Nephron (organoid): ENCODE measurements around the gene CLN6.
"Not testable (repeated sequence)": the region's sequence is repeated elsewhere in the genome, so short reads cannot be mapped to it uniquely, and the experiment has no call there.

ENCODE experiments used
- H3K27ac Mint-ChIP-seq, 3 experiments: 2 replicates each; pipeline ENCODE4 v1.8.0; 2020; ENCODE audit warnings: mixed read lengths in 3 of 3, mild to moderate bottlenecking in 2 of 3, moderate library complexity in 1 of 3
- H3K27me3 Mint-ChIP-seq: 2 replicates; pipeline ENCODE4 v1.8.0; 2021; ENCODE audit warnings: low read depth, mild to moderate bottlenecking, moderate library complexity, mixed read lengths
- H3K36me3 Mint-ChIP-seq: 2 replicates; pipeline ENCODE4 v1.8.0; 2020; ENCODE audit warnings: low read depth, mixed read lengths
- H3K4me1 Mint-ChIP-seq: 2 replicates; pipeline ENCODE4 v1.8.0; 2020; ENCODE audit warnings: mixed read lengths
- H3K4me3 Mint-ChIP-seq, 3 experiments: 2 replicates each; pipeline ENCODE4 v1.8.0; 2020; ENCODE audit warnings: mild to moderate bottlenecking in 3 of 3, mixed read lengths in 3 of 3, moderate library complexity in 2 of 3
- H3K9me3 Mint-ChIP-seq: 2 replicates; pipeline ENCODE4 v1.8.0; 2020; ENCODE audit warnings: mixed read lengths
- CTCF ChIP-seq, 3 experiments: fragments of 200-600 bp; sonication (generic); IDR thresholded peaks; one replicate each; pipeline ENCODE4 v1.5.0; 2021; ENCODE audit warnings: antibody characterized with exemption in 3 of 3; ENCODE audit not compliant: unreplicated experiment in 3 of 3

Gene CLN6

GRCh38 chr15:68223171-68223570 is 6.4 kb downstream of the CLN6 start:
- Mint-ChIP-seq H3K4me3 (no peak overlapping the region), H3K36me3 (peaks cover 26% of the 10 kb centered on the region), H3K4me1 (peaks cover 10% of the 10 kb centered on the region), H3K27ac (no peak overlapping the region), H3K27me3 (no peaks in the 10 kb centered on the region), H3K9me3 (peaks cover 7% of the 10 kb centered on the region)
- TF ChIP-seq CTCF (IDR thresholded peaks at IDR 0.05; ENCODE audit: unreplicated experiment in 3 of 3), result no peak

- peaks cover 34% of the 10 kb centered on the region for H3K36me3 Mint-ChIP-seq
- H3K9me3 Mint-ChIP-seq, H3K27ac Mint-ChIP-seq: not testable (repeated sequence)
Observed at GRCh38 chr15:68222432-68222743, 7.1 kb downstream of the CLN6 start.

GRCh38 chr15:68221530-68222431 is 7.7 kb downstream of the CLN6 start:
- H3K27me3 Mint-ChIP-seq, H3K9me3 Mint-ChIP-seq, H3K4me1 Mint-ChIP-seq, H3K4me3 Mint-ChIP-seq, H3K27ac Mint-ChIP-seq: not testable (repeated sequence)
- peaks cover 39% of the 10 kb centered on the region for H3K36me3 Mint-ChIP-seq

More at GRCh38 chr15:68222432-68222743, 7.1 kb downstream of the CLN6 start:
- not testable (repeated sequence) for H3K4me3 Mint-ChIP-seq, H3K27me3 Mint-ChIP-seq, H3K4me1 Mint-ChIP-seq

GRCh38 chr15:68220967-68221366 is 8.6 kb downstream of the CLN6 start:
- Mint-ChIP-seq H3K4me1 (no peaks in the 10 kb centered on the region), H3K4me3 (no peak overlapping the region), H3K27me3 (no peaks in the 10 kb centered on the region), H3K36me3 (peaks cover 47% of the 10 kb centered on the region), H3K27ac (no peak overlapping the region), H3K9me3 (peaks cover 7% of the 10 kb centered on the region)
- TF ChIP-seq CTCF (IDR thresholded peaks at IDR 0.05; ENCODE audit: unreplicated experiment in 3 of 3), result no peak

- H3K4me3 Mint-ChIP-seq, result no peak overlapping the region
- H3K4me1 Mint-ChIP-seq, result no peaks in the 10 kb centered on the region
- TF ChIP-seq CTCF (IDR thresholded peaks at IDR 0.05; ENCODE audit: unreplicated experiment in 3 of 3), result no peak
- peaks cover 48% of the 10 kb centered on the region for H3K36me3 Mint-ChIP-seq
- H3K27ac Mint-ChIP-seq, result no peak overlapping the region
- peaks cover 7% of the 10 kb centered on the region for H3K9me3 Mint-ChIP-seq
- no peaks in the 10 kb centered on the region for H3K27me3 Mint-ChIP-seq
Observed at GRCh38 chr15:68220489-68220888, 9.0 kb downstream of the CLN6 start.

- Mint-ChIP-seq H3K27me3 (no peaks in the 10 kb centered on the region), H3K36me3 (peaks cover 43% of the 10 kb centered on the region), H3K4me1 (no peaks in the 10 kb centered on the region), H3K4me3 (no peak overlapping the region), H3K9me3 (peaks cover 7% of the 10 kb centered on the region), H3K27ac (no peak overlapping the region)
- no peak for TF ChIP-seq CTCF (IDR thresholded peaks at IDR 0.05; ENCODE audit: unreplicated experiment in 3 of 3)
Observed at GRCh38 chr15:68218847-68219798, 10.4 kb downstream of the CLN6 start.
